ENCODE measurements around the gene SIRPG.
"Not testable (repeated sequence)": the region's sequence is repeated elsewhere in the genome, so short reads cannot be mapped to it uniquely, and the experiment has no call there.

SIRPG gene

DNA sequence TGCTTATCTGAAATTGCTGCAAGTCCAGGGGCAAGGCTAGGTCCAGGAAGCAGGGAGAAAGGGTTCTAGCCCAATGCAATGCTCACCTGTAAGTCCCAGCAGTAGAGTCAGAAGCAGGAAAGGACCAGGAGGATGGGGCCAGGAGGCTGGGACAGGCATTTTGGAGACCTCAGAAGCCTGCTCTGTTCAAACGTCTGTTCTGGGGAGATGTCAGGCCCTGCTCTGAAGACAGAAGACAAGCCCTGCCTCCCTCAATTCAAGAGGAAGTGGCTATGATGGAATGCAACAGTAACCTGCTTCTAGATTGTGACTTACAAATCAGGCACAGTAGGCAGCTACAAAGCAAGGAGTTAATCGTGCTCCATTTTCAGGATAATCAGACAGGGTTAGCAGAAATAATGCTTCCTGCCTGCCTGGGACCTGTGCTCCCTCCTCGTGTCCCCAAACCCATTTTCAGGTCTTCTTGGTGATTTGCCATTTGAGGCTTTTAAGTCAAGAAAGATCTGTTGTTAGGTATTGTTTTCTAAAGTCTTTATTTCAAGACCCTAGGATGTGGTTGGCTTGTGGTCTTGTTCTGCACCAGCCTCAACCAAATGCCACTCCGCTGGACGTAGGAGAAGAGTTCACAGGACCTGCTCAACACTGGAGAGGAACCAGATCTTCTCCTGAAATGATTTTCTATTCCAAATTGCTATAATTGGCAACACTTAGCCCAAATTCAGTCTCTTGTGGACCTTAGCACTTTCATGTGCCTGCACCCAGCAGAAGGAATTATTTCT, at the start of gene SIRPG:
Gene SIRPG (minus strand): TSS at position 224 of the 779 bp plus-strand sequence. CDS start 65 bp downstream, at position 159.
- no peak for DNase-seq

DNA sequence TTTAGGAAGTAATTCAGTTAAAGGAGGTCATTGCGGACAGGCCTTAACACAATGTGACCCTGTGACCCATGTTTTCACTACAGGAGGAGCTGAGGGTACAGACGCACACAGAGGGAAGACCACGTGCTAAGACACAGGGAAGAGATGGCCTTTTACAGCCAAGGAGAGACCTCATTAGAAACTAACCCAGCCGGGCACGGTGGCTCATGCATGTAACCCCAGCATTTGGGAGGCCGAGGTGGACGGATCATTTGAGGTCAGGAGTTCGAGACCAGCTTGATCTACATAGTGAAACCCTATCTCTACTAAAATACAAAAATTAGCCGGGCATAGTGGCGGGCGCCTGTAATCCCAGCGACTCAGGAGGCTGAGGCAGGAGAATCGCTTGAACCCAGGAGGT, 49.3 kb upstream of the SIRPG start:
- DNase-seq: not testable (repeated sequence)

DNA sequence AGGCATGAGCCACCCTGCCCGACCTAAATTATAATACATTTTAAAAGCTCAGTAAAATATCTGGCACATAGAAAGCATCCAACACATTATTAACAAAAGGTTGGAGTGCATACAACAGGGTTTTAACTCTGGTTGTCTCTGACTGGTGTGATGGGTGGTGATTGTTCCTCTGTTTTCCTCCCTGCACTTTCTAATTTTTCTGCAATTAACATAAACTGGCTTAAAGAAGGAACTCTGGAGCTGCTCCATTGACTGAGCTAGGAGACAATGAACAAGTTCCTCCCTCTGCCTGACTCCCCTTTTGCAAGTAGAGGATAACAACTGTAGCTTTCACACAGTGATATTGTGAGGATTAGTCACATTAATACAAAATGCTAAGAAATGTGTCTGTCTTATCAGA, 48.5 kb upstream of the SIRPG start:
- no peak for DNase-seq

DNA sequence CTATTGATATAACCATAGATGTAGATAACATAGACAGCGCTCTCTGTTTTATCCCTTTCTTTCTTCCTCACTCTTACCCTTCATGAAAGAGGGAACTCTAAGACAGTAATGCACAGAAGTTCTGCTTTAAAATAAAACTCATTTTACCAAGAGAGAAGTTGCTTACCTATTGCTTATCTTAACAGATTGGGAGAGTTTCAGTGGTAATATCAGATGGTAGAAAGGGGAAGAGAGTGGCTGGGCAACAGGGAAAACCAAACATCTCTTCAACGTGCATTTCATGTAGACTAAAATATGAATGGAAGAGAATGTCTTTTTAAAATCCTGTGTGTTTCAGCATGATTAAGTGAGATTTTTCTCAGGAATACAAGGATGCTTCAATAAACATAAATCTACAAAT, 45.3 kb upstream of the SIRPG start:
- no peak for DNase-seq

DNA sequence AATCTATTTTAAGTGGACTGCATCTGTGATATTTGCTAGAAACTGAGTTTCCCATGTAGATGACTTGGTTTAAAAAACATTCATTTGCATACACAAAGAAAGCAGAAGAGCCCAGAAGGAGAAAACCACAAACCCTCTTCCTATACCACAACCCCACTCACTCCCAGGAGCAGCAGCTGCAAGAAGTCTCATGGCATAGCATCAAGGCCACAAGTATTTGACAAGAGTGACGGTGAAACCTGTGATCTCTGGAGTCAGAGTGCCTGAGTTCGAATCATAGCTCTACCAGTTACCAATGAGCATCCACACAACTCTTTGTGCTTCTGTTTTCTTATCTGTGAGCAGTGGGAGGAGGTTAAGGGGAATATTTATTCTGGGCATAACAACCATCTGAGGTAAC, 44.7 kb upstream of the SIRPG start:
- no peak for DNase-seq

DNA sequence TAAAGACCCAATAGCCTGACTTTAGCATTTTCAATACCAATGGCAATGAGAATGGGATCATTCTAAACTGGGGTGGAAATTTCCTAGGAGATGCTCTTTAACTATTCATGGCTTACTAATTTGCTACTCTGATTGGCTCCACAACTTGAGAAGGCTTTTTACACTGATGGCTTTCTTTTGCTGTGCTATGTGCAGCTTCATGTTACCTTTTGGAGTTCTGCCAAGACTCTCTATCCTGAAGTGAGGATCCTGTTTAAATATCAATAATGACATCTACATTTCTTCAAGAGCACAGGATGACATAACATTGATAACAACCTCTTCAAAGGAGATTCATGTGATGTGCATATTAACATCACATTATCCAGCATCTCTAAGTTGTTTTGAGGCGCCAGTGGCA, 43.4 kb upstream of the SIRPG start:
- DNase-seq: no peak

DNA sequence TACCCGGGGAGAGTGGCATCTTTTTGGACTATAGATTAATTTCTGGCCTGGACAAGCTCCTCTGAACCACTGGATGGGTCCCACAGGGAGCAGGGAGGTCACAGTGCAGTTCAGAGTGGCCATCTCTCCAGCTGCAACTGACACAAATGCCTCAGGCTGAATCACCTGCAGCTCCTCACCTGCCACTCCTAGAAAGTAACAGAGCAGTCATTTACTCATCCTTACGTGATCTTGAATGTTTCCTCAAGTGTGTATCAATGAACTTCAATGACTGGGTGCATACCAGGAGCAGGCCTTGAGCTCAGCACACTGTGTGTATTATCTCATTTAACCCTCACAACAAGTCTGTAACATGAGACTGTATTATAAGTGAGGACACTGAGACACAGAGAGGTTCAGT, 40.0 kb upstream of the SIRPG start:
- no peak for DNase-seq

DNA sequence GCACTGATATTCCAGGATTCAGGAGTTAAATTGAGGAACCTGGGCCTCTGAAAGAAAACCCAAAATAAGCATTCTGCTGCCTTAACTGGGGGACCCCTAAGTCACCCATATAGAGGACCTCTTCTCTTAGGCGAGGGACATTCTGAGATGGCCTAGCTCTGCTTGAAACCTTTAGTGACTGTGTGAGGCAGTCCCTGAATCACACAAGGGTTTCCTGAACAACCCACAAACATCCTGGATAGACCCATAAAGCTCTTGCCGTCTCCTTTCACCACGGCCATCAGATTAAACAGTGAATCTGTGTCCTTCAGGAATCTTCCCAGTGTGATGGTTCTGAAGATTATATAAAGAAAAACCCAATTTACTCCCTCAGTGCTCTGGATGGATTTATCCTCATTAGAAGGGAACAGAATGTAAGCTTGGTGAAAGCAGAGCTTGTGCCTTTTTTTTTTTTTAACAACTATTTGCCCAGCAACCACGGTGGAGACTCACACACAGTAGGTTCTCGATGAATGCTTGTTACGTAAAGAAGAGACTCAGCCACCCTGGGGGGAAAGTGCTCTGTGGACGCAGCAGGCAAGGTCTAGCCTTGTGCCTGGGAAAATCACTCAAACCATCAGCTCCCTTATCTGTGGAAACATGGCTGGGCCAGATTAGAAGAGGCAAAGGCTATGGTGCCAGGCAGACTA, 39.1 kb upstream of the SIRPG start:
- no peak for DNase-seq

DNA sequence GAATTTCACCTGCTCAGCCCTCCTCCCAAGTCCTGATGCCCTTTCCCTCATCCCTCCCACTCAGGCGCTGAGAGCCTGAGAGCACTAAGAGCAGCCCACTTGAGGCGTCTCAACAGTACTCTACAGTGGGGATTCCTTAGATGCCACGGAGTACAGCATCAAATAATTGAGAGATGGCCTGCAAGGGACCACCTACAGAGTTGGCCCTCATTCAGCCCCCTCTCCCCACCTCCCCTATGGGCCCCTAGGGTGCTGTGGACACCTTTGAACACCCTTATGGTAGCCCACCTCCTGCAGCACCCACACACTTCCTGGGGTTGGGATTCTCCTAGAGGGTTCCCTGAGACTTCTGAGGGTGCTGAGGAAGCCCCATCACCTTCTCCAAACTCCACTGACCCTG, 37.1 kb upstream of the SIRPG start:
- DNase-seq: no peak

DNA sequence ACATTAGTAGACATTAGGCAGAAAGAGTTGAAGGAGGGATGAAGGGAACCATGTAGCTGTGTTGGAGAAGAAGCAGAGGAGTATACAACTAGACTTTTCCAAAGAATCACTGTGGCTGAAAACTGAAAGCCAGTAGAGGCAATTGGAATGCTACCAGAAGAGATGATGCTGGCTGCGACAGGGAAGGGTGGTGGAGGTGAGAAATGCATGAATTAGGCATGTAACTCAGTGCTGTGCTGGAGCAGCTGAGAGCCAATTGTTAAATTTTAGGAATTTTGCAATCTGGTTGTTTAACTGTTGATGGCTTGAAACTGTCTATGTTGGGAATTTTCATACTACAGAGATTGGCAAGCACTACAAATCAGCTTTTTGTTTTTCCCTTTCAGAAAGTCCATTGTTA, 35.8 kb upstream of the SIRPG start:
- DNase-seq: no peak

DNA sequence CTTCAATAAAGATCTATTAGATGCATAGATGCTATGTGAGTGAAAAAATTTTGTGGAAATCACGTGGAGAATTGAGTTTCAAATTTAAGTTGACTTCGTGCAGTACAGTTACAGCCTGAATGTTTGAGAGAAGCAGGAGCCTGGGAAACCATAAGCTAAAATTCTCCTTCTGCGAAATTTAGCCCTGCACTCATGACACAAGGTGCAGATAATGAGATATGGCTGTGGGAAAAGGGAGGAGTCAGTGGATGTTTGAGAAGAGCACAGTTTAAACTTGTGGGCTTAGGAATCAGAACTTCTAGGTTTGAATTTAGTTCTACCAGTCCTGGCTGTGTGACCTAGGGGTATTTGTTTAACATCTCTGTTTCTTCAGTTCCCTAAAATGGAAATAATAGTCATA, 32.1 kb upstream of the SIRPG start:
- no peak for DNase-seq

DNA sequence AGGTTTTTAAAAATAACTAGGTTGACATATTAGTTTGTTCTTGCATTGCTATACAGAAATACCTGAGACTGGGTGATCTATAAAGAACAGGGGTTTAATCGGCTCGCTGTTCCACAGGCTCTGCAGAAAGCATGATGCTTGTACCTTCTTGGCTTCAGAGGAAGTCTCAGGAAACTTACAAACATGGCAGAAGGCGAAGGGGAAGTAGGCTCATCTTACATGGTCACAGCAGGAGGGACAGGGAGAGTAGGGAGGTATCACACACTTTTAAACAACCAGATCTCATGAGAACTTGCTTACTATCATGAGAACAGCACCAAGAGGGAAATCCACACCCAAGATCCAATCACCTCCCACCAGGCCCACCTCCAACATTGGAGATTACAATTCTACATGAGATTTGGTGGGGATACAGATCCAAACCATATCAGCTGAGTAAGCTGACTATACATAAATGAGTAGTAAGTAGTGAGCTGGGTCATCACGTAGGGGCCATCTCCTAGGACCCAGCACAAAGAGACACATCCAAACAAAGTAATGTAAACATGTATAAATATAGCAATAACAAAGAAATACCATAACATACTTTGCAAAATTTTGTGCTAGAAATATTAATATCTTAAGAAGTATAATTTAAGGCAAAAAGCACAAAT, 31.4 kb upstream of the SIRPG start:
- DNase-seq: no peak

DNA sequence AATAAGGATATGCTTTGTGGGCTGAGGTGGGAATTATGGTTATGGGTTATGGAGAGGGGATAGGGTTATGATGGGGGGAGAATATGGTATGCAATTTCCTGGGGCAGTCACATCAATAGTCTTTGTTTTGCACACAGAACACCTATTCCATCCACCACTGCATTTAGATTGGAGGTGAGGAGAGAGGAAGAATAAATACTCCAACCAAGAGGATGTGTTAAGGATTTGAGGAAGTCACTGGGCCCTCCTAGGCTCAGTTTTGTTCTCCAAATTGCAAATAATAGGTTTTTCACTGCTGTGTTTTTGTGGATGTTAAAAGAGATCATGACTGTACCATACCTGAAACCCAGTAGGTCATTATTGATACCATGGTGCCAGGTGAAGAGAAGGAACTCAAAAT, 29.5 kb upstream of the SIRPG start:
- no peak for DNase-seq

DNA sequence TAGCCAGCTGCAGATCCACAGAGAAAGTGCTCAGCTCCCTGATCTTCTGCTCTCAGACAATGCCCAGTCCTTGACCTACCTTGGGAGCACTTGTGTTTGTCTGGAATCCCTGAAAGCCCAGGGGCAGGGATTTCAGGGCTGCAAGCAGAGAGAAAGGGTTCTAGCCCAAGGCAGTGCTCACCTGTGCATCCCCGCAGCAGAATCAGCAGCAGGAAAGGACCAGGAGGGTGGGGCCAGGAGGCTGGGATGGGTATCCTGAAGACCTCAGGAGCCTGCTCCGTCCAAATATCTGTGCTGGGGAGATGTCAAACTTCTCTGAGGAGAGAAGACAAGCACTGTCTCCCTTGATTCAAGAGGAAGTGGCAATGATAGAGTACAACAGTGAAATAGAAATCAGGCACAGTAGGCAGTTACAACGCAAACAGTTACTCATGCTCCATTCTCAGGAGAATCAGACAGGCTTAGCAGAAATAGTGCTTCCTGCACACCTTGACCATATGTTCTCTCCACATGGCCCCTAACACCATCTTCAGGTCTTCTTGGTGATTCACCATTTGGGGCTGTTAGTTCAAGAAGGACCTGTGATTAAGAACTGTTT, 28.7 kb upstream of the SIRPG start:
- no peak for DNase-seq

DNA sequence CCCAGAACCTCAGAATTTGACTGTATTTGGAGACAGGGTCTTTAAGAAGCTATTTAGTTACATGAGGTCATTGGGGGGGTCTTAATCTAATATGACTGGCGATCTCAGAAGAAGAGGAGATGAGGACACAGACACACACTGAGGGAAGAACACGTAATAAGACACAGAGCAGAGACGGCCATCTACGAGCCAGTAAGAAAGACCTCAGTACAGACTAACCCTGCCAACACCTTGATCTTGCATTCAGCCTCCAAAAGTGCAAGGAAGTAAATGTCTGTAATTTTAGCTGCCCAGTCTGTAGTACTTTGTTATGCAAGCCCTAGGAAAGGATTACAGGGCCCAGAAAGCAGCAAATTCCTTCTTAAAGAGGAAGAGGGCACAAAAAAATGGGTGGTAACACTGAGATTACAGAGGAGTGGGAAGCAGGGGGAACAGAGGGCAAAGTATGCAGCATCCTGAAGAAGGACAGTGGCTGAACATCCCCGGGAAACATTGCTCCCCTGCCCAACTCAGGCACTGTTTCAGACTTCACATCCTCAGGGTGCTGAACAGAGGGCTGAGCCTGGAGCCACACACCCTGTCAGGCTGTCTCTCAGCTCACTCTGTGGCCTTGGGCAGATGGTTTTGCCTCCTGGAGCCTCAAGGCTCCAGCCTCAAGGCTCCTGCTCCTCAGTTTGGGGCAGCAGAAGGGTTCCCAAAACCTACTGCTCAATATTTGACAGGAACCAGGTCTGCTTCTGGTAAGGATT, 27.9 kb upstream of the SIRPG start:
- DNase-seq: no peak

DNA sequence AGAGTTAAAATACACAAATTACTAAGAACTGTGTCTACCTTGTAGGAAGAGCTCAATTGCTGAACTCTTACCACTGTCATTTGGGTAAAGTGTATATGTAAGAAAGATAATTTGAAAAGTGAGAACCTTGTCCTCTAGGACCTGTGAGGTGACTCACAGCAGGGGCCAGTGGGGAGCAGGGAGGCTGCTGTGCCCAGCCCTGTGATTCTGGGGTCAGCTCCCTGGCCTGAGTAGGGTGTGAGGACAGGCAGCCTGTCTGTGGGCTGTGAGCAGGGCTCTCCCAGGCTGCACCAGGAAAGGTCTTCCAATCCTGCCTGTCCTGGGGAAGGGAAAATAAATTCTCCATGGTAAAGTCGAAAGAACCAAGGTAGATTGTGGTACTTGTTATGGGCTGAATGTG, 27.3 kb upstream of the SIRPG start:
- no peak for DNase-seq

DNA sequence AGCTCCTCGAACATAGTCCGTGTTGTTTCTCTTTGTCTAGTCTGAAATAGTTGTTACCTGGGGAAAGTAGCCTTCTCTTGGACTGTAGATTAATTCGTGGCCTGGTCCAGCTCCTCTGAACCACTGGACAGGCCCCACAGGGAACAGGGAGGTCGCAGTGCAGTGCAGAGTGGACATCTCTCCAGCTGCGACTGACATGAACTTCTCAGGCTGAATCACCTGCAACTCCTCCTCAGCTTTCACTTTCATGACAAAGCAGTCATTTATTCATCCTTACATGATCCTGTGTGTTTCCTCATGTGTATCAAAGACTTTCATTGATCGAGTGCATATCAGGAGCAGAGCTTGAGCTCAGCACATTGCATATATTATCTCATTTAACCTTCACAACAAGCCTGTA, 19.1 kb upstream of the SIRPG start:
- no peak for DNase-seq

DNA sequence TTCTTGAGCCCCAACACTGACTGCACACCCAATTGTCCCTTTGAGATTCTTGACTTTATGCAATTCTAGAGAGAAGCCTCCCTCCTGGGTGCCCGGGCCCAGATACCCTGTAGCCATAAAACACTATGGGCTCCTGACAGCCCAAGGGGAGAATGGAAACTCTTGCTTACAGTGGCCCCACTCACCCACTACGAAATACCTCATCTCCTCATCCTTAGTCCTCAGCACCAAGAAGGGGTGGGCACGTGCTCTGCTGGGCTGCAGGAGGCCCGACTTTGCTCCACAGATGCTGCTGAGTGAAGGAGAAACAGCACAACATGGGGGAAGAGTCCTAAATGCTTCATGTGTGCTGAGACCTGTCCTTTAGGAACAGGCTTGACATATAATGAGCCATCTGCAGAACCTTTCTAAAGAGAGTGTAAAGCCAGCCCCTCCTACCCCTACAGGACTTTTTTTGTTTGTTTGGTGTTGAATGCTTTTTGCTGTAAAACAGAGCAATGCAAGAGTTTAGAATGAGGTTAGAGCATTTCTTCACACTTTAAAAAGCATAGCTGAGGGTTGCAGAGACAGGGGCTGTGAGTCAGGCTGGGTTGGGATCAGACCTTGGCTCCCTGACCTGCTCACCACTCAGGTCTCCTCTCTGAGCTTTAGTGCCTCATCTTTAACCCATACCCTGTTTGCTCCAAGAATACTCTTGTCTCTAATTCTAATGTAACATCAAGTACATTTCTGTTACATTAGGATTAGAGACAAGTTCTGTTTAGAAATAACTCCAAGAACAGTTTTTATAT, 17.6 kb upstream of the SIRPG start:
- DNase-seq: no peak

DNA sequence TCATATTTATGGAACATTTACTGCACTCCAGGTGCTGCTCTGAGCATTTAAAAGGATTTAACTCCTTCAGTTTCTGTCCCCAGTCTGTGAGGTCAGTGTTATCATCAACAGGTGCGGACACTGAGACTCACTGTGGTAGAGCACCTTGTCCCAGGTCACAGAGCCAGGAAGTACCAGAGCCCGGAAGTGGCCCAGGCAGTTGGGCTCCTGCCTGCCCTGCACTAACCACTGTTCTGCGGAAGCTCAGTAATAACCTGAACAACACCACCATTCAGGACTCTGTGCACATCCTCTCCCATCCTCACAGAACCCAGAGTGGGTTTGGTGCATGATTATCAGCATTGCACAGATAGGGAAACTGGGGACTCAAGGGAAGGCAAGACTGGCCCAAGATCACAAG, 16.8 kb upstream of the SIRPG start:
- no peak for DNase-seq

DNA sequence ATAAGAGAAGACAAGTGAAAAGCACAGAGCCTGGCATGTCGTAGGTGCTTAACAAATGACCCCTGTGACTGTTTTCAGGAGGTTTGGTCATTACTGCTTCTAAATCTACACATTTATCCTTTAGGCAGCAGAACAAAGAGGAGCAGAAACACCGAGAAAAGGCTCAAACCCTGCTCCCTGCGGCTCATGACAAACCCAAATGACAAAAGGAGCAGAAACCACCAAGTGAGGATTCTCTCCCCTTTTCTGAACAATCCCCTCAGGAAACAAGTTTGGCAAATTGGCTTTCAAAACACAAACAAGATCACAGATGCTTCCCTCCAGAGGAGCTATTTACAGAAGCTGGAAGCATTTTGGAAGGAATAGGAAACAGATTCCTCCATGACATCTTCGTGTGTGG, 15.8 kb upstream of the SIRPG start:
- no peak for DNase-seq

DNA sequence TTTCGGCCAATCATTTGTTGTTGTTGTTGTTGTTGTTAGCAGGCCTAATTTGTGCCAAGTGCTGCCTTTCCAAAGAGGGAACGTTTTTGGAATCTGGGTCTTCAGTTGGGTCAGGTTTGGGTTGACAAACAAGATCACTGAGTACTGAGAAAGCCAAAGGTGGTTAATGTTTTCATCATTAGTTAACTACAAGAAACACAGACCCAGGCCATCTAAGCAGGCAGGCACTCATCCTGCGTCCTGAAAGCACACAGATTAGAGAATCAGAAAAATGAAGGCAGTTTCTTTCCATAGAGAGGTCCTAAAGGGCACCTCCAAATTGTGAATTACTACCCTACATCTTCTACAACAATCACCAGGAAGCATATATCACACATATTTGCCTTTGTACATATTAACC, 15.1 kb upstream of the SIRPG start:
- no peak for DNase-seq
